H9 (cell line): Measurements from ENCODE around the gene IL17RE. TPM values are rescaled to one million over a fixed set of nuclear protein-coding genes. Genes with fewer than 3 reads are reported as not detected.

Experiments
- DNase-seq: peaks from one replicate; pipeline ENCODE4 v3.0.0-alpha.2; 2017
- H2AFZ ChIP-seq: one replicate; pipeline ENCODE4 v1.6.1; 2013; ENCODE audit warnings: mild to moderate bottlenecking, low read length, control low read depth, moderate library complexity
- H2AK5ac ChIP-seq: 2 replicates; pipeline ENCODE4 v1.6.1; 2013; ENCODE audit warnings: low read length, control low read depth, mixed read lengths; ENCODE audit not compliant: insufficient read length
- H2BK120ac ChIP-seq: one replicate; pipeline ENCODE4 v1.6.1; 2013; ENCODE audit warnings: low read depth, mild to moderate bottlenecking, low read length, control low read depth, inconsistent platforms; ENCODE audit not compliant: poor library complexity, severe bottlenecking
- H2BK12ac ChIP-seq: 2 replicates; pipeline ENCODE4 v1.6.1; 2013; ENCODE audit warnings: low read length, control low read depth, mixed read lengths, low read depth; ENCODE audit not compliant: insufficient read length
- H2BK15ac ChIP-seq: 2 replicates; pipeline ENCODE4 v1.6.1; 2013; ENCODE audit warnings: low read depth, low read length, control low read depth
- H2BK20ac ChIP-seq: one replicate; pipeline ENCODE4 v1.6.1; 2013; ENCODE audit warnings: low read depth, mild to moderate bottlenecking, low read length, control low read depth, inconsistent platforms; ENCODE audit not compliant: poor library complexity, severe bottlenecking
- H2BK5ac ChIP-seq: 2 replicates; pipeline ENCODE4 v1.6.1; 2013; ENCODE audit warnings: low read length, control low read depth, mixed read lengths; ENCODE audit not compliant: insufficient read length
- H3K14ac ChIP-seq: 2 replicates; pipeline ENCODE4 v1.6.1; 2013; ENCODE audit warnings: low read length, control low read depth; ENCODE audit not compliant: insufficient read depth
- H3K18ac ChIP-seq: 2 replicates; pipeline ENCODE4 v1.6.1; 2013; ENCODE audit warnings: low read depth, mild to moderate bottlenecking, mixed read lengths, low read length, control low read depth; ENCODE audit not compliant: insufficient read length
- H3K23ac ChIP-seq: 2 replicates; pipeline ENCODE4 v1.6.1; 2013; ENCODE audit warnings: low read length, control low read depth, mixed read lengths, low read depth; ENCODE audit not compliant: insufficient read length
- H3K23me2 ChIP-seq: 2 replicates; pipeline ENCODE4 v1.6.1; 2013; ENCODE audit warnings: low read depth, mild to moderate bottlenecking, mixed read lengths, low read length, control low read depth; ENCODE audit not compliant: insufficient read length, poor library complexity, severe bottlenecking
- H3K27ac ChIP-seq: 2 replicates; pipeline ENCODE4 v1.5.1; 2013; ENCODE audit warnings: low read length, control low read depth, mixed read lengths, low read depth; ENCODE audit not compliant: insufficient read length
- H3K27me3 ChIP-seq: 2 replicates; pipeline ENCODE4 v1.6.1; 2013; ENCODE audit warnings: low read length, control low read depth, inconsistent platforms; ENCODE audit not compliant: insufficient read depth
- H3K4ac ChIP-seq: 2 replicates; pipeline ENCODE4 v1.6.1; 2013; ENCODE audit warnings: low read depth, mild to moderate bottlenecking, control low read depth, inconsistent platforms, low read length, moderate library complexity
- H3K4me1 ChIP-seq: 2 replicates; pipeline ENCODE4 v1.6.1; 2013; ENCODE audit warnings: low read length, control low read depth, inconsistent platforms; ENCODE audit not compliant: insufficient read depth
- H3K4me2 ChIP-seq: 2 replicates; pipeline ENCODE4 v1.6.1; 2013; ENCODE audit warnings: low read length, control low read depth, mixed read lengths; ENCODE audit not compliant: insufficient read length, insufficient read depth
- H3K56ac ChIP-seq: 2 replicates; pipeline ENCODE4 v1.6.1; 2013; ENCODE audit warnings: low read depth, mild to moderate bottlenecking, mixed read lengths, low read length, control low read depth; ENCODE audit not compliant: insufficient read length
- H3K79me1 ChIP-seq: 2 replicates; pipeline ENCODE4 v1.6.1; 2013; ENCODE audit warnings: low read depth, mild to moderate bottlenecking, moderate library complexity, low read length, control low read depth, inconsistent platforms; ENCODE audit not compliant: insufficient read depth, poor library complexity, severe bottlenecking
- H3K79me2 ChIP-seq: 2 replicates; pipeline ENCODE4 v1.6.1; 2013; ENCODE audit warnings: low read length, control low read depth, inconsistent platforms; ENCODE audit not compliant: insufficient read depth
- H3K9ac ChIP-seq: 2 replicates; pipeline ENCODE4 v1.6.1; 2013; ENCODE audit warnings: low read length, control low read depth, mixed read lengths; ENCODE audit not compliant: insufficient read length; ENCODE audit errors: extremely low read depth
- H3K9me3 ChIP-seq: one replicate; pipeline ENCODE4 v1.6.1; 2013; ENCODE audit warnings: low read depth, low read length, inconsistent platforms; ENCODE audit not compliant: control insufficient read depth
- H3T11ph ChIP-seq: one replicate; pipeline ENCODE4 v1.6.1; 2013; ENCODE audit warnings: mild to moderate bottlenecking, low read length, control low read depth, inconsistent platforms
- H4K20me1 ChIP-seq: one replicate; pipeline ENCODE4 v1.6.1; 2013; ENCODE audit not compliant: control insufficient read depth, insufficient read length, insufficient read depth
- H4K5ac ChIP-seq: 2 replicates; pipeline ENCODE4 v1.6.1; 2013; ENCODE audit warnings: low read depth, mild to moderate bottlenecking, mixed read lengths, low read length, control low read depth; ENCODE audit not compliant: insufficient read length
- H4K8ac ChIP-seq: replicated peaks from 2 replicates; pipeline ENCODE4 v1.6.1; 2013; ENCODE audit warnings: low read length, control low read depth, mixed read lengths, low read depth; ENCODE audit not compliant: insufficient read length
- H4K91ac ChIP-seq: 2 replicates; pipeline ENCODE4 v1.6.1; 2013; ENCODE audit warnings: low read depth, mild to moderate bottlenecking, moderate library complexity, mixed read lengths, low read length, control low read depth; ENCODE audit not compliant: insufficient read length
- H3K27ac Mint-ChIP-seq, 3 experiments: 2 replicates in 2 of 3; 3 replicates in 1 of 3; pipeline ENCODE4 v1.8.0; 2020 to 2021; ENCODE audit warnings: mixed read lengths in 3 of 3, mild to moderate bottlenecking in 1 of 3, moderate library complexity in 1 of 3
- H3K27me3 Mint-ChIP-seq: 2 replicates; pipeline ENCODE4 v1.8.0; 2021; ENCODE audit warnings: low read depth, mild to moderate bottlenecking, moderate library complexity, mixed read lengths
- H3K36me3 Mint-ChIP-seq, 3 experiments: 2 replicates in 2 of 3; 3 replicates in 1 of 3; pipeline ENCODE4 v1.8.0; 2020 to 2021; ENCODE audit warnings: low read depth in 3 of 3, mixed read lengths in 3 of 3; ENCODE audit not compliant: insufficient read depth in 1 of 3
- H3K4me1 Mint-ChIP-seq, 2 experiments: 2 replicates each; pipeline ENCODE4 v1.8.0; 2020; ENCODE audit warnings: mixed read lengths in 2 of 2
- H3K4me3 Mint-ChIP-seq, 2 experiments: 2 replicates in 1 of 2; 3 replicates in 1 of 2; pipeline ENCODE4 v1.8.0; 2020 to 2021; ENCODE audit warnings: mild to moderate bottlenecking in 2 of 2, mixed read lengths in 2 of 2, moderate library complexity in 1 of 2
- H3K9me3 Mint-ChIP-seq, 2 experiments: 2 replicates in 1 of 2; 3 replicates in 1 of 2; pipeline ENCODE4 v1.8.0; 2020; ENCODE audit warnings: mild to moderate bottlenecking in 2 of 2, mixed read lengths in 2 of 2, moderate library complexity in 1 of 2
- CTCF ChIP-seq: fragments of 200-600 bp; sonication (generic); conservative IDR thresholded peaks from 3 replicates; pipeline ENCODE4 v1.8.0; 2021; ENCODE audit warnings: antibody characterized with exemption, mild to moderate bottlenecking
- WGBS: extraction: QIAGEN DNeasy Blood & Tissue Kit; methylation state at CpG from one replicate; pipeline ENCODE4 v1.1.7; 2013; ENCODE audit warnings: missing lambda C conversion rate, low lambda C conversion rate, mixed read lengths; ENCODE audit not compliant: insufficient read length; ENCODE audit errors: extremely low coverage; 5-methylcytosine and 5-hydroxymethylcytosine counted together
- total RNA-seq: library from RNA; stranded (reverse); gene quantifications from 2 replicates; pipeline ENCODE4 v1.2.1, GENCODE V29; 2021

The IL17RE gene
- total RNA-seq, 1 experiment from 2014 or later: 2.1 TPM

GRCh38 chr3:9913601-9914000, 11.0 kb downstream of the IL17RE start:
- Mint-ChIP-seq H3K4me1 (peaks cover 15 to 27% of the 10 kb centered on the region in 2 experiments), H3K9me3 (no peaks in the 10 kb centered on the region; a peak in 2 of 5 replicates), H3K27me3 (peaks cover 17% of the 10 kb centered on the region), H3K36me3 (peaks cover 0 to 5% (median 0%) of the 10 kb centered on the region in 3 experiments; a peak in 1 of 7 replicates), H3K27ac (no peak overlapping the region), H3K4me3 (no peak overlapping the region)
- Histone ChIP-seq H3K23me2 (peaks cover 15% of the 10 kb centered on the region), H2BK15ac (no peak overlapping the region), H3K14ac (no peak overlapping the region), H3K79me1 (no peaks in the 10 kb centered on the region), H3K9me3 (no peaks in the 10 kb centered on the region), H2BK12ac (no peak overlapping the region), H2BK5ac (no peak overlapping the region), H3K56ac (no peak overlapping the region), H3K9ac (no peak overlapping the region), H3K23ac (no peak overlapping the region), H4K5ac (no peak overlapping the region), H2BK20ac (no peak overlapping the region), H2AK5ac (no peak overlapping the region), H2BK120ac (no peak overlapping the region), H3K27ac (no peak overlapping the region), H3K27me3 (no peaks in the 10 kb centered on the region; the same call in 1 of the 2 replicates), H4K91ac (no peak overlapping the region), H2AFZ (no peak overlapping the region), H4K8ac (no peak overlapping the region), H3K4me2 (no peak overlapping the region), H4K20me1 (no peaks in the 10 kb centered on the region), H3K4ac (no peak overlapping the region), H3K18ac (no peak overlapping the region), H3T11ph (no peak overlapping the region), H3K4me1 (peaks cover 4% of the 10 kb centered on the region; the same call in 1 of the 2 replicates), H3K79me2 (no peaks in the 10 kb centered on the region)
- no peak for DNase-seq
- TF ChIP-seq CTCF: no peak
- WGBS: no CpG with 5 or more reads among the region's 5 CpGs
